Memory B cell (primary cell): ENCODE results near the gene LELP1.

ENCODE experiments used
- ATAC-seq: fragments of 150-1000 bp; cut with Tn5 transposase; 2 replicates; pipeline ENCODE4 v1.10.0; 2021; ENCODE audit warnings: low read depth, mild to moderate bottlenecking, moderate library complexity
- DNase-seq, 2 donors: peaks; one replicate each; pipeline ENCODE4 v3.0.0; 2022; ENCODE audit warnings: low spot score in 2 of 2
- H3K27ac Mint-ChIP-seq: one replicate; pipeline ENCODE4 v1.8.0; 2022; ENCODE audit warnings: mild to moderate bottlenecking, moderate library complexity, mixed read lengths
- H3K27me3 Mint-ChIP-seq: one replicate; pipeline ENCODE4 v1.8.0; 2022; ENCODE audit warnings: mixed read lengths
- H3K36me3 Mint-ChIP-seq: one replicate; pipeline ENCODE4 v1.8.0; 2022; ENCODE audit warnings: mild to moderate bottlenecking, mixed read lengths
- H3K4me1 Mint-ChIP-seq: one replicate; pipeline ENCODE4 v1.8.0; 2022; ENCODE audit warnings: mixed read lengths
- H3K4me3 Mint-ChIP-seq: one replicate; pipeline ENCODE4 v1.8.0; 2022; ENCODE audit warnings: mild to moderate bottlenecking, moderate library complexity, mixed read lengths
- H3K9me3 Mint-ChIP-seq: one replicate; pipeline ENCODE4 v1.8.0; 2022; ENCODE audit warnings: mixed read lengths

The LELP1 gene

DNA sequence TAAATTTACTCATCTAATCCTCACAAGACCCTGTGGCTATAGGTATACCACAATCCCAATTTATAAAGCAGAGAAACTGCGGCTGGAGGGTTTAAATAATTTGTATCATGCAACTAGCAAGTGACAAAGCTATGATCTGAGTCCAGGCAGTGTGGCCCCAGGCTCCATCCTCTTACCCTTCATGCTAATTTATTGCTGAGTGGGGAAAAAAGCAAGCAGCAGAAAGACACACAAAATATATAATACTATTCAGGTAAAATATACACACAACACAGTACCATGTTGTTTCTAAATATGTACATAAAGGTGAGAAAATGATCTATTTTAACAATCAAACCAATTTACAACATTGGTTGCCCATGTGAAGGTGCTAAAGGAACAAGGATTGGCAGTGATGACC, 38.9 kb downstream of the LELP1 start:
- ATAC-seq: no peak
- no peaks in the 10 kb centered on the region for H3K4me1 Mint-ChIP-seq
- DNase-seq: no peak
- H3K27ac Mint-ChIP-seq: no peak overlapping the region
- peaks cover 19% of the 10 kb centered on the region for H3K27me3 Mint-ChIP-seq
- peaks cover 2% of the 10 kb centered on the region for H3K36me3 Mint-ChIP-seq
- no peak overlapping the region for H3K4me3 Mint-ChIP-seq
- H3K9me3 Mint-ChIP-seq: peaks cover 5% of the 10 kb centered on the region

DNA sequence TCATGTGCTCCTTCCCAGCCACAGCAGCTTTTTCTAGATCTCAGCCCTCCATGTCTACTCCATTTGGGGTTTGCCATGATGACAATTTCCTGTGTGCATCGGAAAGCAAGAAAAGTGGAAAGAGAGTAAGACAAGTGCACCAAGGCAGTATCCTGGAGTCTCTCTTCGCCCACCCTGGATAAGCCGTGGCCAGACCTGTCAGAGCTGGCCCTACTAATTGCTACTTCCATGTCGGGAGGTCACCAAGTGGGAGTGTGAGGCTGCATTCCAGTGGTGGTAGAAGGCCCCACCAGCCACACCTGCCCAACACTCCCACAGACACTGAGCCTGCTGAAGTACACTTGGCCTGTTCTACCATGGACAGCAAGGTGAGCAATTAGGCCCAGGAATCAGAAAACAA, 42.2 kb downstream of the LELP1 start:
- no peak overlapping the region for H3K27ac Mint-ChIP-seq
- H3K4me3 Mint-ChIP-seq: no peak overlapping the region
- peaks cover 2% of the 10 kb centered on the region for H3K36me3 Mint-ChIP-seq
- H3K4me1 Mint-ChIP-seq: no peaks in the 10 kb centered on the region
- peaks cover 5% of the 10 kb centered on the region for H3K9me3 Mint-ChIP-seq
- peaks cover 28% of the 10 kb centered on the region for H3K27me3 Mint-ChIP-seq
- ATAC-seq: no peak
- DNase-seq: no peak

DNA sequence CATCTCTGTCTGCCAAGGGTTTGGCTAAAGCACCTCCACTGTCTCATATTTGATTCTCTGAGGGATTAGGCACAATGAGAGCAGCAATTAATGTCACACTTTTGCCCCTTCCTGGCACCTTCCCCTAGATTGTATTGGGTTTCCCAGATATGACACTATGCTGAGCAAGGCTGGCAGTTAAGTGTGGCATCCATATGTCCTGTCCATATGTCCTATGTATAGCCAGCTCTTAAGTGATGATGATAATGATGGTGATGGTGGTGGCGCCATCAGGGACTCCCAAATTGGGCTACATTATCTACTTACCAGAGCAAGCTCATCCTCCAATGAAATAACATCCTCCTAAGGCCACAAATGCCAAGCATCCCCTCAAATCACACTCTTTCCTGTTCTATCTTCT, 42.8 kb downstream of the LELP1 start:
- Mint-ChIP-seq H3K9me3 (peaks cover 5% of the 10 kb centered on the region), H3K36me3 (peaks cover 2% of the 10 kb centered on the region), H3K4me3 (no peak overlapping the region), H3K27me3 (peaks cover 31% of the 10 kb centered on the region), H3K27ac (no peak overlapping the region), H3K4me1 (peaks cover 3% of the 10 kb centered on the region)
- DNase-seq: no peak
- ATAC-seq: no peak

DNA sequence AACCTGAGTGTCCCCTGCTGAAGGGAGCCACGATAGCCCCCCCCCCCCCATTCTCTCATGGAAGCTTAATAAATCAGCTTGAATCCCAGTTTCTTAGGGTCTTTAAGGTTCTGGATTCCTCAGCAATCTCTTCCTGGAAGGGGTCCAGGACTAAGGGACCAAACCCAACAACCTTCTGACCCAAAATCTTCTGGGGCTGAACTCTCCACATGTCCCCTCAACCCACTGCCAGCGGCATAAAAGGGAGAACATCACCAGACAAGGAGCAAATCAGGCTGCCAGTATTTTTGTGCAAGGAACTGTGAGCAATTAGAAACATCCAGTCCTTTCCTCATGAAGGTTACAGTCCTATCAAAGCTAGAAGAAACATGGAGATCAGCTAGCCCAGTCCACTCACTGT, 43.6 kb downstream of the LELP1 start:
- Mint-ChIP-seq H3K4me3 (no peak overlapping the region), H3K9me3 (peaks cover 5% of the 10 kb centered on the region), H3K27me3 (peaks cover 35% of the 10 kb centered on the region), H3K27ac (no peak overlapping the region), H3K36me3 (peaks cover 2% of the 10 kb centered on the region), H3K4me1 (peaks cover 3% of the 10 kb centered on the region)
- no peak for DNase-seq
- ATAC-seq: no peak

DNA sequence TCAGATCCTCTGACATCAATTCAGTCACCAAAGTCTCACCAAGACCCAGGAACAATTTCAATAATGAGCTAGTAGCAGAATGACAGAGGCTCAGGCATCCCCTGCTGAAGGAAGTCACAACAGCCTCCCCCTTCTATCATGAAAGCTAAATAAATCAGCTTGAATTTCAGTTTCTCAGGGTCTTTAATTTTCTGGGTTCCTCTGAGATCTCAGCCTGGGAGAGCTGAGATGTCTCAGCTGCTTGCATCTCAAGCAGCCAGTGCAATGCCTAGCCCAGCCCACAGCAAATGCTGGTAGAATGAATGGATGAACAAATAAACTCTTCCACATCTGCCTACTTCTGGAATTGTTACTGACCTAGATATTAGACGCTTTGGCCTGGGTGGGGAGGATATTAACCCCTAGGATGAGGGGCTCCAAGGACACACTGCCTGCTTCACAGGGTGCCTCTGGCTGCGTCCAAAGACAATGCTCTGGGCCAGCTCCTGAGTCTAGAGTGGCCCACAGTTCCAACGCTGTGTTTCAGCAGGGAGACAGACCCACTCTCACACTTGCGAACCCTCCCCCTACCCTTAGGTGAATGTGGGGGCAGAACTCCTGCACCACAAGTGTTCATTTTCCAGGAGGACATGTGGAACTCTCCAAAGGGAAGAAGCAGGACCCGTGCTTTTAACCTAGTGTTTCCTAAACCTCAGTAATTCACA, 45.1 kb downstream of the LELP1 start:
- Mint-ChIP-seq H3K4me3 (no peak overlapping the region), H3K36me3 (peaks cover 2% of the 10 kb centered on the region), H3K4me1 (peaks cover 3% of the 10 kb centered on the region), H3K27ac (no peak overlapping the region), H3K9me3 (peaks cover 5% of the 10 kb centered on the region), H3K27me3 (peaks cover 36% of the 10 kb centered on the region)
- DNase-seq: no peak
- no peak for ATAC-seq

DNA sequence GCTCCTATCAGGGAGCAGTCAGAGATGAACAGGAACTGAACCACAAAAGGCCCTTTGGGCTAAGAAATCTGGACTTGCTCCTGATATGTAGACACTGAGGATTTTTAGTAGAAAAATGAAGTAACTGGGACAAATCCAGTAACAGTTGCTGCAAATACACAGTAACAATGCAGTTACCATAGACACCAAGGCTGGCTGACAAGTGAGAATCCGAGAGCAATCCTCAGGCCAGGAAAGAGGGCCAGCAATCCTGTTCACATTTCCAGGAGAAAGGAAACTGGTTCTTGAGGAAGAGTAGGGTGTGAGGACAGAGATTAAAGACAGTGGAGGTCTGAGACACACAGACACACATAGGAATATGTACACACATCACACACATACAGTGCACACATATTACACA, 46.9 kb downstream of the LELP1 start:
- no peaks in the 10 kb centered on the region for H3K9me3 Mint-ChIP-seq
- no peak for ATAC-seq
- DNase-seq: no peak
- no peak overlapping the region for H3K4me3 Mint-ChIP-seq
- H3K36me3 Mint-ChIP-seq: no peaks in the 10 kb centered on the region
- H3K4me1 Mint-ChIP-seq: peaks cover 3% of the 10 kb centered on the region
- H3K27me3 Mint-ChIP-seq: peaks cover 28% of the 10 kb centered on the region
- H3K27ac Mint-ChIP-seq: no peak overlapping the region

DNA sequence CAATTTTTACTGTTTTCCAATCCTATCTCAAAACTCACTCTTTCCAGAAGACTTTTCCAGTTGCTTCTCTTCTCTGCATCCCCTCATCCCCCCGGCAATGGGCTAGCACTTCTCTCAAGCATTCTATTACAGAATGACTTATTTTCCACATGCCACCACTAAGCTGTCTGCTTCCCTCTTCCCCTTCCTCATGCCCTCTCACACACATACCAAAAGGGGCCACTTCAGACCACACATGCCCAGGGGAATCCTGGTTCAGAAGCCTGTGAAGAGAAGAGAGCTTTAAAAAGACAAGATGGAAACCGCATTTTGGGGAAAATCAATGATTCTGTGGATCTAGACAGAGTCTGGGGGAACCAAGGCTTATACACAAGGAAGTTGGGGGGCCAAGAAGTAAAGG, 47.9 kb downstream of the LELP1 start:
- Mint-ChIP-seq H3K36me3 (no peaks in the 10 kb centered on the region), H3K4me3 (no peak overlapping the region), H3K9me3 (no peaks in the 10 kb centered on the region), H3K4me1 (peaks cover 3% of the 10 kb centered on the region), H3K27ac (no peak overlapping the region), H3K27me3 (peaks cover 28% of the 10 kb centered on the region)
- DNase-seq (no peak), ATAC-seq (no peak)

DNA sequence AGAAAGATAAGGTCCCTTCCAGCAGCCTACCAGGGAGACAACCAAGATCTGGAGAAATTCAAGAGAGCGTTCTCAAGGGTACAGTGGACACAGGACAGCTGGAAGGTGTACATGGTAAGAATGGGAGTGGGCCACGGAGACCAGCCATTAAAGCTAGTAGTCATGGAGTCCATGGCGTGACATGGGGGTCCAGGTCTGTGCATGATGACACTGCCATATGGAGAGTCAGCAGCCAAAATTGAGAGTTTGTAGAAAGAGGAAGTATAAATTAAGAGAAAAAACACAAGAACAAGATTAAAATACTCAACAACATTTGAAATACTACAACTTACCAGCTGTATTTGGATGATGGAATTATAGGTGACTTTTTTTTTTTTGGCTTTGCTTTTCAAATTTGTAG, 48.3 kb downstream of the LELP1 start:
- H3K36me3 Mint-ChIP-seq: no peaks in the 10 kb centered on the region
- H3K9me3 Mint-ChIP-seq: no peaks in the 10 kb centered on the region
- no peak overlapping the region for H3K4me3 Mint-ChIP-seq
- no peak overlapping the region for H3K27ac Mint-ChIP-seq
- DNase-seq (no peak), ATAC-seq (no peak)
- H3K4me1 Mint-ChIP-seq: peaks cover 3% of the 10 kb centered on the region
- peaks cover 25% of the 10 kb centered on the region for H3K27me3 Mint-ChIP-seq

DNA sequence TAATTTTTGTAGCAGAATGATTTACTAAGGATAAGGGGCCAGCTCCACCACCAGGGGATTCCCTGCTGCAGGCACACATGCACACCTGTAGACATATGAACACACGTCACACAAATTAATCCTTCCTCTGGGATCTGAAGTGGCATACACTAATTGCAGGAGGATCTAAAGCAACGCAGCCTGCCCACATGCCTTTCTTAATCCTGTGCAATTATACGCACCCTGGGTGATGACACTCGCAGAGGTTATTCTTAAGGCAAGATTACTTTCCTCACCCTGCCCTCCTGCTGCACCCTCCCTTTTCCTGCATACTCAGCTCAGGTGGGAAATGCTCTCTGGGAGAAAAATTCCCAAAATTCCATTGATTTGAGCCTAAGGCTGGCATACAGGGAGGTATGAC, 48.8 kb downstream of the LELP1 start:
- no peak for DNase-seq
- peaks cover 3% of the 10 kb centered on the region for H3K4me1 Mint-ChIP-seq
- H3K27me3 Mint-ChIP-seq: peaks cover 25% of the 10 kb centered on the region
- no peak overlapping the region for H3K27ac Mint-ChIP-seq
- no peak for ATAC-seq
- no peak overlapping the region for H3K4me3 Mint-ChIP-seq
- no peaks in the 10 kb centered on the region for H3K9me3 Mint-ChIP-seq
- H3K36me3 Mint-ChIP-seq: no peaks in the 10 kb centered on the region

DNA sequence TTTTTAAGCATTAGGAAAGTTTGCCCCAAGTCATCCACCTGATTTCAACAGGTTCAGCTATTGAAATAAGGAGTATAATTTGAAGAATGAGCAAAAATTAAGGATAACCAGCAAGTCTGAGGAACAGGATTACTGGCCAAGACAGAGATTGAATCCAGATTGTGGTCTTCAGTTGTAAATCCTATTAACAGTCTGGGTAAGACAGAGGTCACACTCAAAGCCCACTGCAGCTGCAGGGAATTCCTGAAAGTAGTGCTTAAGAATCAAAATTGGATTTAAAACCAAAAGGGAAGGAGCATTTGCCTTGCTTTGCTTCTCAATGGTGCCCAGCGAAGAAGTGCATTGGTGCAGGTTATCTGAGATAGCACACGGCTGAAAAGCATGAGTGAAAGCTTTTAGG, 49.8 kb downstream of the LELP1 start:
- Mint-ChIP-seq H3K4me3 (no peak overlapping the region), H3K36me3 (no peaks in the 10 kb centered on the region), H3K27me3 (peaks cover 19% of the 10 kb centered on the region), H3K4me1 (peaks cover 3% of the 10 kb centered on the region), H3K9me3 (no peaks in the 10 kb centered on the region), H3K27ac (no peak overlapping the region)
- DNase-seq (no peak), ATAC-seq (no peak)

DNA sequence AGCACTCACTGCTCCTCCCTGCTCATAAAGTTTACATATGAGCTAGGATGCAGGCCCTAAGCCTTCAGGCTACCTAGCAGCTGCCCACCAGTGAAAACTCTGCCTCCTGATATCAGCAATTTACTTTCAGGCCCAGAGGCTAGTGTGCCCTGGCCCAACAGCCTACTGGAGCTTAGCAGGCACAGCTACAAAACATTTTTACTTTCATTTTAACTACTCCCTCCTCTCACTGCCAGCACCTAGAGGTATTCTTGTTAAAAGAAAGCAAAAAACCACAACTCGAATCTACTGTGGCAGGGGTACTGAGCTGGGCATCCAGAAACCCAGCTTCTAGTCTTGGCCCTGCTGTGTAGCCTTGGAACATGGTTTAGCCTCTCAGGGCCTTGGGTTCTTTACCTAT, 50.5 kb downstream of the LELP1 start:
- Mint-ChIP-seq H3K27ac (no peak overlapping the region), H3K36me3 (no peaks in the 10 kb centered on the region), H3K4me3 (no peak overlapping the region), H3K27me3 (peaks cover 19% of the 10 kb centered on the region), H3K9me3 (no peaks in the 10 kb centered on the region), H3K4me1 (peaks cover 3% of the 10 kb centered on the region)
- no peak for DNase-seq
- ATAC-seq: no peak
